GM13976 (cell line): ENCODE data around the gene FTCD.

ENCODE experiments used
- DNase-seq: peaks from one replicate; pipeline ENCODE4 v3.0.0; 2012; ENCODE audit warnings: low spot score
- in situ Hi-C: fragments of 300-500 bp; cut with MboI; formaldehyde crosslinking; loops from one replicate; pipeline ENCODE4 v1.12.0; 2022; ENCODE audit warnings: low sequenced_read_pairs, mixed read lengths, inconsistent platforms; ENCODE audit not compliant: unreplicated experiment
- TF ChIP-seq, protein P1 (sequence below): IDR thresholded peaks from 2 replicates; pipeline ENCODE4 v1.5.1; 2012; ENCODE audit warnings: borderline replicate concordance, mild to moderate bottlenecking; ENCODE audit not compliant: insufficient read depth; ENCODE audit errors: extremely low read depth, missing control alignments, control extremely low read depth

Gene FTCD

DNA sequence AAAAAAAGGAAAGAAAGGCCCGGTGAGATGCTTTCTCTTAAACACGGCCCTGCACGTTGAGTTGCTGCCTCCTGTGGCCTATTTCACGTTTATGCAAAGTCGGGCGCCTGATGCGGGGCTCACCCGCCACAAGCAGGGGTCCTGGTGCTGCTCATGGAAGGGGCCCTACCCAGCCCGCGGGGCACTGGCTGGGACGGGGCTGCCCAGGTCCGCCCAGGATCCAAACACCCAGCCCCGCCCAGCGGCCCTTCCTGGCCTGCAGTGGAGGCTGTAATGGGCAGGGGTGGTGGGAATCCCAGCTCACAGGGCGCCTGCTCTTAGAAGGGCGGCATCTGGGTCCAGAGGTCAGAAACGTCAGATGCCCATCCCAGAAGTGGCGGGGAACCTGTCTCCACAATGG lies 55.9 kb downstream of the FTCD start:
- DNase-seq, result peak; percentile 20
- in situ Hi-C loops, result no loop called here
- TF ChIP-seq, protein P1, sequence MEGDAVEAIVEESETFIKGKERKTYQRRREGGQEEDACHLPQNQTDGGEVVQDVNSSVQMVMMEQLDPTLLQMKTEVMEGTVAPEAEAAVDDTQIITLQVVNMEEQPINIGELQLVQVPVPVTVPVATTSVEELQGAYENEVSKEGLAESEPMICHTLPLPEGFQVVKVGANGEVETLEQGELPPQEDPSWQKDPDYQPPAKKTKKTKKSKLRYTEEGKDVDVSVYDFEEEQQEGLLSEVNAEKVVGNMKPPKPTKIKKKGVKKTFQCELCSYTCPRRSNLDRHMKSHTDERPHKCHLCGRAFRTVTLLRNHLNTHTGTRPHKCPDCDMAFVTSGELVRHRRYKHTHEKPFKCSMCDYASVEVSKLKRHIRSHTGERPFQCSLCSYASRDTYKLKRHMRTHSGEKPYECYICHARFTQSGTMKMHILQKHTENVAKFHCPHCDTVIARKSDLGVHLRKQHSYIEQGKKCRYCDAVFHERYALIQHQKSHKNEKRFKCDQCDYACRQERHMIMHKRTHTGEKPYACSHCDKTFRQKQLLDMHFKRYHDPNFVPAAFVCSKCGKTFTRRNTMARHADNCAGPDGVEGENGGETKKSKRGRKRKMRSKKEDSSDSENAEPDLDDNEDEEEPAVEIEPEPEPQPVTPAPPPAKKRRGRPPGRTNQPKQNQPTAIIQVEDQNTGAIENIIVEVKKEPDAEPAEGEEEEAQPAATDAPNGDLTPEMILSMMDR, result no peak

DNA sequence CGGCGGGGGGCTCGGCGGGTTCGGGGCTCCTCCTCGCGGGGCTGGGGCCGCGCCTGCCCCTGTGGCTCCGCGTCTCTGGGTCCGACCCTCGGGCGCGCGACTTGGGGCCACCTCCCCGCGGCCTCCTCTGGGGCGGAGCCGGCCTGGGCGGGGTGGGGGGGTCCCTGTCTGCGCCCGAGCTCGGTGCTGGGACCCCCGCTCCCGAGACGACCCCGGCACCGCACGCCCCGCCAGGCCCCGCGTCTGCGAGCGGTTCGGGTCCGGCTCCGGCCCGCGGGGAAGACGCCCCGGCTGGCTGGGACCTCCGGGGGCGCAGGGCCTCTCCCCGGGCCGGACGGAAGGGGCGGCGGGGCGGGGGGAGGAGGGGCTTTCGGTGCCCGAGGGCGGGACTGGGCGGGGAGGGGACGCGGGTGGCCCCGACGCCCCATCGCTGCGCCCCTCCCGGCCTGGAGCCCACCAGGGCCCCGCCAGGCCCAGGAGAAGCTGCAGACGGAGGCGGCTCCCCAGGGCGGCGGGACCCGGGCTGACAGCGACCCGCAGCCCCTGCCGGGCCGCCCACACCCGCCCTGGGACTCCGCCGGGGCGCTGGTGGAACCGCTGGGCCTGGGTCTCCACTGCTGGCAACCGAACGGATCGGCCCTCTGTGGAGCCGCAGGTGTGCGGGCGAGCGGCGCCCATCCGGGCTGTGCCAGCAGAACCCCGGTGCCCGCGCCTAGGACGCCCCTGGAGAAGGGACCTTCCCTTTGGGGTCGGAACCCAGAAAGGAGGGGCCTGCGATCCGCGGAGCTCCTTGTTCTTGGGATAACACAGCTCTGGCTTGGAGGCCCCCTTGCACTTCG lies 56.9 kb downstream of the FTCD start:
- peak; percentile 41 for DNase-seq
- TF ChIP-seq, protein P1, result no peak
- in situ Hi-C loops, result no loop called here

DNA sequence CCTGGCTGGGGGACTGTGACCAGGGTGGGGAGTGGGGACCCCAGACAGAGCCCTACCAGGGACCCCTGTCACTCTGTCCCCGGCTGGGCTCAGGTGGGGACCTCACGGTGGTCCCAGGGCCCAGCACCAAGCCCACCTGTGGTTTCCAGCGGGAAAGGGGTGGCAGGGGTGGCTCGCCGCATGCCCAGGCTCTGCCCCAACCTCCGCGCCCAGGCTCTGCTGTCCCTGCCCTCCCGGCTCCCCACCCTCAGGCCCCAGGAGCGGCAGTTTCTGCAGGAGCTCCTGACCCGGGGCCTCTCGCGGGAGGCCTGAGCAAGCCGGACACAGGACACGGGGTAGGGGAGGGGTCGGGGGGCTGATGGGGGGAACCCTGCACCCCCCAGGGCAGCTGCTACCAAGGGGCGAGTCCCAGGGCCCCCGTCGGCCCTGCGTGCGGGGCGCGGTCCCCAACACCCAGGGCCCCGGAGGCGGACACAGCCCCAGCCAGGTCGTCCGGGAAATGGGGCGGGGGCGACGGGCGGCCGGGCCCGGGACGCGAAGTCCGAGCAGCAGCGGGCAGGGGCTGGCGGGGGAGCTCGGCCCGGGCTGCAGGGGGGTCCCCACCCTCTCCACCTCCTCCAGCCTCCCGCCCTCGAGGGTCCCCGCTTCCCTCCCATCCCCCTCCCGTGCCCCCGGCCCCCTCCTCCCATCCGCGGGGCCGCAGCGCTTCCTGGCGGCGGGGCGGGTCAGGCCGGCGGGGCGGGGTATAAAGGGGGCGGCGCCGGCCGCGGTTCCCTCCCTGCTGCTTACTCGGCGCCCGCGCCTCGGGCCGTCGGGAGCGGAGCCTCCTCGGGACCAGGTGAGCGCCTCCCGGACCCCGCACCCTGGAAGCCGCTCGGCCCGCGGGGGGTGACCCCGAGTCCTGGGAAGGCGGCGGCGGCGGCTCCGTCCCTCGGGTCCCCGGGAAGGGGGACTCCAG lies 57.8 kb downstream of the FTCD start, which contains the start of gene COL6A2:
COL6A2 (plus strand) TSS at position 777 of the 958 bp plus-strand sequence.
- TF ChIP-seq, protein P1, result no peak
- in situ Hi-C loops, result no loop called here
- peak; percentile 77 for DNase-seq

DNA sequence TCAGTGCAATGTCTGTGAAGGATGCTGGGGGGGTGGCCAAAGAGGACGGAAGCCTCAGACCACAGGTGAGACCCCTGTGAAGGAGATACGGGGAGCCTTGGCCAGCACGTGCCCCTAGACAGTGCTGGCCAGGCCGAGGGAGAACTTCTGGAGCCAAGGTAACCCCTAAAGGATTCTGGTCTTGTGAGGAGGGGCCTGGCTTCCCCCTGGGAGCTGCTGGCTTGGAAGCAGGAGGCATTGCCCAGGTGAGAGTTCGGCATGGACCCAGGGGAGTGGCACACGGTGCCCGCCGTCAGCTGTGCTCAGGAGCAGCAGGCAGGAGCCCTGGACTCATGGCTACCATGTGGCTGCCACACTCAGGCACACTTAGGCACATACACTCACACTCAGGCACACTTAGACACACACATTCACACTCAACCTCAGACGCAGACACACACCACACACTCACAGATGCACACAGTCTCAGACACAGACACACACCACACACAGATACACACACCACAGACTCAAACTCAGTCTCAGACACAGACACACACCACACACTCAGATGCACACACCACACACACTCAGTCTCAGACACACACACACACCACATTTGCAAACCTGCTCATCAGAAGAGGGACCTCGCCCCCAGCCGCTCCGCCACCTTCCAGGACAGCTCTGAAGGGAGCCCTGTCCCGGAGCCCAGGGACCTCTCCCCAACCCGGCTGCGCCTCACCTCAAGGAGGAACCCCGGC lies 58.6 kb downstream of the FTCD start:
- DNase-seq, result peak; percentile 22
- TF ChIP-seq, protein P1, result no peak
- in situ Hi-C loops, result no loop called here

DNA sequence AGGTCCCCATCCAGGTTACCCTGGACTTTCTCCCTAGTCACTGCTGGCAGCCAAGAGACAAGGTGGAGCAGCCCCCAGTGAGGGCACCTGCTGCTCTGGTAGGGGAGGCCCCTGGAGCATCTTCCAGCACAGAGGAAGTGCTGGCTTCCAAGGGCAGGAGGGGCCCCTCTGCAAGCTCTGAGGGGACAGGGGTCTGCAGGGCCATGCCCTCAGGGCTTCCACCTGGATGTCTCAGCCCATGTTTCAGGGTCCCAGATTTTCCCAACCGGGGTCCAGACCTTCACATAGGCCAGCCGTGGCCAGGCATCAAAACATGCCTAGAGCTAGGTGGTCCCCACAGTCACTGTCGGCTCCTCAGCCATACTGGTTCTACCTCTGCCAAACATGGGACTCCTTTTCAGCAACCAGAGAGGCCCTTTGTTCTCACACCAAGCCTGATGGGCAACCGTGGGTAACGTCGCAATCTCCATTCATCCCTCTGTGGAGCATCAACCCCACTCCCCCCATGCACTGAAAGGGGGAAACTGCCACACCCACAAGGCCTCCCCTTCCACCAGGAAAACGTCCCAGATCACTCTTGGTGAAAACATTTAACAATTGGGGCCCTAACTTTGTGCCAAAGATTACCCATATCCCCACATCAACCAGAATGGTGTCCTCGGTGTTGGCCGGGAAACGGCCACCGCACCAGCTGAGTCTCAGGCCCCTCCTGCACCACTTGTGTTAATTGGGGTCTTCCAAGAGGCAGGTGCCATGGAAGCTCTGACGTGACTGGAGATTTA lies 59.4 kb downstream of the FTCD start:
- DNase-seq, result no peak
- TF ChIP-seq, protein P1, result no peak
- in situ Hi-C loops, result no loop called here
